Activated naive CD8-positive, alpha-beta T cell treated with anti-CD3 and anti-CD28 coated beads for 36 hours (primary cell): Measurements from ENCODE around the gene OPN1LW. TPM values are rescaled to one million over a fixed set of nuclear protein-coding genes. Genes with fewer than 3 reads are reported as not detected.
"Not testable (repeated sequence)": the region's sequence is repeated elsewhere in the genome, so short reads cannot be mapped to it uniquely, and the experiment has no call there.

Experiments used
- DNase-seq: peaks from one replicate; pipeline ENCODE4 v3.0.0; 2021
- H3K27ac Mint-ChIP-seq: one replicate; pipeline ENCODE4 v1.8.0; 2022; ENCODE audit warnings: mild to moderate bottlenecking, moderate library complexity, mixed read lengths
- H3K27me3 Mint-ChIP-seq: one replicate; pipeline ENCODE4 v1.8.0; 2022; ENCODE audit warnings: mild to moderate bottlenecking, mixed read lengths
- H3K36me3 Mint-ChIP-seq: one replicate; pipeline ENCODE4 v1.8.0; 2021; ENCODE audit warnings: mild to moderate bottlenecking, mixed read lengths
- H3K4me1 Mint-ChIP-seq: one replicate; pipeline ENCODE4 v1.8.0; 2021; ENCODE audit warnings: mixed read lengths
- H3K4me3 Mint-ChIP-seq: one replicate; pipeline ENCODE4 v1.8.0; 2022; ENCODE audit warnings: mild to moderate bottlenecking, moderate library complexity, mixed read lengths
- H3K9me3 Mint-ChIP-seq: one replicate; pipeline ENCODE4 v1.8.0; 2022; ENCODE audit warnings: mixed read lengths
- total RNA-seq, 2 experiments: library from RNA; stranded (reverse); gene quantifications; one replicate each; pipeline ENCODE4 v1.2.3, GENCODE V29; 2021

OPN1LW gene
- total RNA-seq, 2 experiments from 2014 or later: not detected

DNA sequence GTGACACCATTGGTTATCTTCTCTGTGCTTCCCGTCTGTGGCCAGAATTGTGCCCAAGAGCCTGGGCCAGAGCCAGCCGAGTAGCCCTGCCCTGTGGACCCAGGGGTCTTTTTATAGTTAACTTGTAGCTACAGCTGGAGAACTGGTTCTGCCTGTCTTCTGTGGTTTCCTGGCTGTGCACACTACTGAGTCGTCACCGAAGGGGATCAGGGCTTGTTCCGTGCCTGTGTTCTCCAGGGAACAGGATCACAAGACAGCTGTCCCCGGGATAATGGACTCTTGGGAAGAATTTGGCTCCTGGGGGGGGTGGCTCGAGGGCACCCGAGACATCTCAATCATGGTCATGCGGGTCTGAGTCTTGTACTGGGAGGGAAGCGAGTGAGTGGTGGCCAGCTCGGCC is 22.1 kb upstream of the OPN1LW start:
- Mint-ChIP-seq H3K27me3 (no peaks in the 10 kb centered on the region), H3K27ac (no peak overlapping the region), H3K4me3 (no peak overlapping the region), H3K9me3 (peaks cover 1% of the 10 kb centered on the region), H3K36me3 (no peaks in the 10 kb centered on the region), H3K4me1 (peaks cover 8% of the 10 kb centered on the region)
- DNase-seq: no peak

DNA sequence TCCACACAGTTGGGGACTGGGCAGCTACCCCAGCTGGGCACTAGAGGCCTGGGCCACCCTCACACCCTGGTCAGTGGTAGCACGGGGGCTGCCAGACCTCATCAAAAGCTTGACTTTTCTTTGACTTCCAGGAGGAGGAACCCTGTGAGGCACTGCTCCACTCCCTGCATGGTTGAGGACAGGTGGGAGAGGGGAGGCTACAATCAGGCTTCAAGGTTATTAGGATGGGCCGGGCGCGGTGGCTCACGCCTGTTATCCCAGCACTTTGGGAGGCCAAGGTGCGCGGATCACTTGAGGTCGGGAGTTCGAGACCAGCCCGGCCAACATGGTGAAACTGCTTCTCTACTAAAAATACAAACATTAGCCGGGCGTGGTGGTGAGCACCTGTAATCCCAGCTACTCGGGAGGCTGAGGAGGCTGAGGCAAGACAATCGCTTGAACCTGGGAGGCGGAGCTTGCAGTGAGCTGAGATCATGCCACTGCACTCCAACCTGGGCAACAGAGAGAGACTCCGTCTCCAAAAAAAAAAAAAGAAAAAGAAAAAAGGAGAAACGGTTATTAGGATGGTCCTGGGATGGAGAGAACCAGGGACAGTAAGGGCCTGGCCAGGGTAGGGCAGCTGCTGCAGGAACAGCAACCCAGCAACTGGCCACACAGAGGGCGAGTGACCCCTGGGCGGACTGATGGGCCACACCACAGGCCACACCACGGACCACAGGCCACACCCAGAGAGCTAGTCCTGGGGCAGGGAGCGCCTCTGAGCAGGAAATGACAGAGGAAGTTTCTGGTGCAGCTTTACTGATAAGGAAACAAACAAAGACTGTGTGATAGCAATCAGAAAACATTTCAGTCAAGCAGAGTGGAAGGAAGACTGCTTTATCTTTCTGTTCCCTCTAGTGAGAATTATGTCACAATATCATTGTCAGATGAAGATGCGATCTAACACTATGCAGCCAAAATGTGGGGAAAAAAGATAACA is 20.5 kb upstream of the OPN1LW start:
- H3K27ac Mint-ChIP-seq: no peak overlapping the region
- peaks cover 1% of the 10 kb centered on the region for H3K9me3 Mint-ChIP-seq
- no peak overlapping the region for H3K4me3 Mint-ChIP-seq
- no peaks in the 10 kb centered on the region for H3K27me3 Mint-ChIP-seq
- no peak for DNase-seq
- H3K36me3 Mint-ChIP-seq: no peaks in the 10 kb centered on the region
- peaks cover 8% of the 10 kb centered on the region for H3K4me1 Mint-ChIP-seq

- Mint-ChIP-seq H3K4me1 (peaks cover 8% of the 10 kb centered on the region), H3K36me3 (no peaks in the 10 kb centered on the region), H3K9me3 (no peaks in the 10 kb centered on the region), H3K4me3 (no peak overlapping the region), H3K27ac (no peak overlapping the region), H3K27me3 (no peaks in the 10 kb centered on the region)
- DNase-seq: no peak
Measured at GRCh38 chrX:154125391-154126040, 18.5 kb upstream of the OPN1LW start.

GRCh38 chrX:154126101-154126500 is 17.9 kb upstream of the OPN1LW start:
- H3K9me3 Mint-ChIP-seq: no peaks in the 10 kb centered on the region

GRCh38 chrX:154131955-154132354 is 12.1 kb upstream of the OPN1LW start:
- Mint-ChIP-seq H3K9me3 (no peaks in the 10 kb centered on the region), H3K4me3 (no peak overlapping the region), H3K4me1 (peaks cover 12% of the 10 kb centered on the region), H3K27ac (no peak overlapping the region), H3K27me3 (no peaks in the 10 kb centered on the region), H3K36me3 (no peaks in the 10 kb centered on the region)
- DNase-seq: no peak

More at GRCh38 chrX:154126101-154126500, 17.9 kb upstream of the OPN1LW start:
- no peak for DNase-seq
- H3K36me3 Mint-ChIP-seq: no peaks in the 10 kb centered on the region
- H3K4me1 Mint-ChIP-seq: peaks cover 8% of the 10 kb centered on the region
- H3K27me3 Mint-ChIP-seq: no peaks in the 10 kb centered on the region
- H3K4me3 Mint-ChIP-seq: no peak overlapping the region
- H3K27ac Mint-ChIP-seq: no peak overlapping the region

- Mint-ChIP-seq H3K4me3 (no peak overlapping the region), H3K27me3 (no peaks in the 10 kb centered on the region)
Measured at GRCh38 chrX:154132366-154132765, 11.7 kb upstream of the OPN1LW start.

GRCh38 chrX:154135458-154136229 is 8.4 kb upstream of the OPN1LW start:
- Mint-ChIP-seq H3K27ac (peak overlapping the region; percentile 2), H3K4me1 (peaks cover 12% of the 10 kb centered on the region), H3K4me3 (peak overlapping the region; percentile 10), H3K36me3 (no peaks in the 10 kb centered on the region), H3K27me3 (no peaks in the 10 kb centered on the region), H3K9me3 (no peaks in the 10 kb centered on the region)
- no peak for DNase-seq

More at GRCh38 chrX:154132366-154132765, 11.7 kb upstream of the OPN1LW start:
- Mint-ChIP-seq H3K9me3 (no peaks in the 10 kb centered on the region), H3K27ac (no peak overlapping the region), H3K36me3 (no peaks in the 10 kb centered on the region), H3K4me1 (peaks cover 12% of the 10 kb centered on the region)
- no peak for DNase-seq

- H3K9me3 Mint-ChIP-seq: no peaks in the 10 kb centered on the region
- no peaks in the 10 kb centered on the region for H3K27me3 Mint-ChIP-seq
- H3K27ac Mint-ChIP-seq: peak overlapping the region; percentile 83
- H3K4me1 Mint-ChIP-seq: peaks cover 12% of the 10 kb centered on the region
- DNase-seq: peak; percentile 77
- peak overlapping the region; percentile 67 for H3K4me3 Mint-ChIP-seq
- H3K36me3 Mint-ChIP-seq: no peaks in the 10 kb centered on the region
Measured at GRCh38 chrX:154136627-154137161, 7.3 kb upstream of the OPN1LW start.

- H3K4me1 Mint-ChIP-seq: peaks cover 12% of the 10 kb centered on the region
Measured at GRCh38 chrX:154138857-154139256, 5.2 kb upstream of the OPN1LW start.

DNA sequence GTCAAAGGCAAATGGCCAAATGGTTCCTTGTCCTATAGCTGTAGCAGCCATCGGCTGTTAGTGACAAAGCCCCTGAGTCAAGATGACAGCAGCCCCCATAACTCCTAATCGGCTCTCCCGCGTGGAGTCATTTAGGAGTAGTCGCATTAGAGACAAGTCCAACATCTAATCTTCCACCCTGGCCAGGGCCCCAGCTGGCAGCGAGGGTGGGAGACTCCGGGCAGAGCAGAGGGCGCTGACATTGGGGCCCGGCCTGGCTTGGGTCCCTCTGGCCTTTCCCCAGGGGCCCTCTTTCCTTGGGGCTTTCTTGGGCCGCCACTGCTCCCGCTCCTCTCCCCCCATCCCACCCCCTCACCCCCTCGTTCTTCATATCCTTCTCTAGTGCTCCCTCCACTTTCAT is 3.8 kb upstream of the OPN1LW start:
- no peaks in the 10 kb centered on the region for H3K36me3 Mint-ChIP-seq
- peaks cover 12% of the 10 kb centered on the region for H3K4me1 Mint-ChIP-seq
- no peak for DNase-seq
- no peaks in the 10 kb centered on the region for H3K9me3 Mint-ChIP-seq
- H3K27ac Mint-ChIP-seq: no peak overlapping the region
- H3K27me3 Mint-ChIP-seq: no peaks in the 10 kb centered on the region
- no peak overlapping the region for H3K4me3 Mint-ChIP-seq

More at GRCh38 chrX:154138857-154139256, 5.2 kb upstream of the OPN1LW start:
- no peak overlapping the region for H3K27ac Mint-ChIP-seq
- no peak overlapping the region for H3K4me3 Mint-ChIP-seq
- DNase-seq: no peak
- no peaks in the 10 kb centered on the region for H3K36me3 Mint-ChIP-seq
- no peaks in the 10 kb centered on the region for H3K27me3 Mint-ChIP-seq
- H3K9me3 Mint-ChIP-seq: no peaks in the 10 kb centered on the region

- Mint-ChIP-seq H3K4me1 (peaks cover 8% of the 10 kb centered on the region), H3K27ac (no peak overlapping the region), H3K36me3 (no peaks in the 10 kb centered on the region), H3K27me3 (no peaks in the 10 kb centered on the region), H3K9me3 (no peaks in the 10 kb centered on the region), H3K4me3 (no peak overlapping the region)
- no peak for DNase-seq
Measured at GRCh38 chrX:154140742-154141141, 3.3 kb upstream of the OPN1LW start.

DNA sequence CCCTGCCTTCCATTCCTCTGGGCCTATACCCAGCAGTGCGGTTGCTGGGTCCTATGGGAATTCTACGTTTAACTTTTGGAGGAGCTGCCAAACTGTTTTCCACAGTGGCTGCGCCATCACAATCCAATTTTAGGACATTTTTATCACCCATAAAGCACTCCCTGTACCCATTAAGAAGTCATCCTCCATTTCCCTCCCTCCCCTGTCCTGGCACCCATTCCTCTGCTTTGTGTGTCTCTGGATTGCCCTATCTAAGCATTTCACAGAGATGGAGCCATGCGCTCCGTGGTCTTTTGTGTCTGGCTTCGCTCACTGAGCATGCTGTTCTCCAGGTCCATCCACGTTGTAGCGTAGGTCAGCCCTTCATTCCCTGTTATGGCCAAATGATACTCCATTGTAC is 1.7 kb upstream of the OPN1LW start:
- no peaks in the 10 kb centered on the region for H3K36me3 Mint-ChIP-seq

DNA sequence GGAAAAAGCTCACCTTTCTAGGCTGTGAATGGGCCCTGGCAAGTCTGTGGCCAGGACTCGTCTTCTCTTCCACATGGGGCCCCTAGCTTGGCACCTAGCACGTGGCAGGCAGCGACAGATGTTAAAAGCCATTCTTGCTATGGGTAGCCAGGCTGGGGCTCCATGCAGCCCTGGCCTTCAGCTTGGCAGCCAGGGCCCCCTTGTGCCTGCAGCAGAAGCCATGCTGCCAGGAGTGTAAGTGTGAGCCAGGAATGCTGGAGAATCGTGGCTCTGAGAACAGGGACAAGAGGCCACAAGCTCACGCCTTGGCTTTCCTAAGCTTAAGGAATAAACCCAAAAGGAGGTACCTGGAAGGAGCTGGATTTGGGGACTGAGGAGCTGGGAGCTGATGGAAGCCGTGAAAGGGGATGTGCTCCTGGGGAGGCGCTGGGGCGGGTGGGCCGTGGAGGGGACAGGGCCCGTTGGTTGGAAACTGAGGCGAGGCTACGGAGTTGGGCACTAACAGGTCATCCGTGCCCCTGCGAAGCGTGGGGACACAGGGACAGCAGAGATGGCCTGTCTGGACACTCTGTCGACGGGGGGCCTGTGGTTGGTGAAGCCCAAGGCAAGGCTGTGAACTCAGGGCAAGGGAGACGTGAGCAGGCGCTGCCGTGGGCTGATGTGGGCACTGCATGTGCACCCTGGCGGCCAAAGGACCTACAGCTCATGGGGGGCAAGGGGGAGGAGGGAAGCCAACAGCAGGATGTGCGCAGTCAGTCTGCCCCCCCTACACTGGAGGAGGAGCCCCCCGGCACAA is 895 bp upstream of the OPN1LW start:
- Mint-ChIP-seq H3K4me1 (no peaks in the 10 kb centered on the region), H3K4me3 (no peak overlapping the region), H3K9me3 (no peaks in the 10 kb centered on the region), H3K27ac (no peak overlapping the region), H3K36me3 (no peaks in the 10 kb centered on the region), H3K27me3 (no peaks in the 10 kb centered on the region)
- DNase-seq: no peak

More for the DNA sequence above, 1.7 kb upstream of the OPN1LW start:
- H3K27me3 Mint-ChIP-seq: no peaks in the 10 kb centered on the region
- no peak overlapping the region for H3K27ac Mint-ChIP-seq
- H3K9me3 Mint-ChIP-seq: no peaks in the 10 kb centered on the region
- no peak overlapping the region for H3K4me3 Mint-ChIP-seq
- no peaks in the 10 kb centered on the region for H3K4me1 Mint-ChIP-seq
- no peak for DNase-seq

DNA sequence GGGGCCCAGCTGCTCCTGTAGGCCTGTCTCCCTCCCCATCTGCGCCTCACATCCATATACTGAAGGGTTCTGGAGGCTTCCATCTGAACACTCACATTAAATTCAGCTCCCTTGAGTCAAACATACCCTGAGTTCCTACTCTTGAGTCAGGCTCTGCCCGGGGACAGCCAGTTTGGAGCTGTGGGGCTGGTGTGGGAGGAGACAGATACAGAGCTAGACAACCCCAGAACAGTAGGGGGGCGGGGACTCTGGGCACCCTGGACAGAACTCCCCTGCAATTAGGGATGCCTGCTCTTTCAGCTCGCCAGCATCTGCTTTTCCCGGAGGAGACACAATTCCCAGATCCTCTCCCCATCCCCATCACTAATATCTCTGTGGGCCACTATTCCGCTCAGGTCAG is 7.0 kb downstream of the OPN1LW start:
- not testable (repeated sequence) for H3K27me3 Mint-ChIP-seq, DNase-seq, H3K4me3 Mint-ChIP-seq, H3K36me3 Mint-ChIP-seq, H3K9me3 Mint-ChIP-seq, H3K4me1 Mint-ChIP-seq, H3K27ac Mint-ChIP-seq
